H9 (cell line): Measurements from ENCODE around the gene ZSWIM8. TPM values are rescaled to one million over a fixed set of nuclear protein-coding genes. Genes with fewer than 3 reads are reported as not detected.

Source experiments
- DNase-seq: peaks from one replicate; pipeline ENCODE4 v3.0.0-alpha.2; 2017
- H2AFZ ChIP-seq: one replicate; pipeline ENCODE4 v1.6.1; 2013; ENCODE audit warnings: mild to moderate bottlenecking, low read length, control low read depth, moderate library complexity
- H2AK5ac ChIP-seq: 2 replicates; pipeline ENCODE4 v1.6.1; 2013; ENCODE audit warnings: low read length, control low read depth, mixed read lengths; ENCODE audit not compliant: insufficient read length
- H2BK120ac ChIP-seq: one replicate; pipeline ENCODE4 v1.6.1; 2013; ENCODE audit warnings: low read depth, mild to moderate bottlenecking, low read length, control low read depth, inconsistent platforms; ENCODE audit not compliant: poor library complexity, severe bottlenecking
- H2BK12ac ChIP-seq: 2 replicates; pipeline ENCODE4 v1.6.1; 2013; ENCODE audit warnings: low read length, control low read depth, mixed read lengths, low read depth; ENCODE audit not compliant: insufficient read length
- H2BK15ac ChIP-seq: 2 replicates; pipeline ENCODE4 v1.6.1; 2013; ENCODE audit warnings: low read depth, low read length, control low read depth
- H2BK20ac ChIP-seq: one replicate; pipeline ENCODE4 v1.6.1; 2013; ENCODE audit warnings: low read depth, mild to moderate bottlenecking, low read length, control low read depth, inconsistent platforms; ENCODE audit not compliant: poor library complexity, severe bottlenecking
- H2BK5ac ChIP-seq: 2 replicates; pipeline ENCODE4 v1.6.1; 2013; ENCODE audit warnings: low read length, control low read depth, mixed read lengths; ENCODE audit not compliant: insufficient read length
- H3K14ac ChIP-seq: 2 replicates; pipeline ENCODE4 v1.6.1; 2013; ENCODE audit warnings: low read length, control low read depth; ENCODE audit not compliant: insufficient read depth
- H3K18ac ChIP-seq: 2 replicates; pipeline ENCODE4 v1.6.1; 2013; ENCODE audit warnings: low read depth, mild to moderate bottlenecking, mixed read lengths, low read length, control low read depth; ENCODE audit not compliant: insufficient read length
- H3K23ac ChIP-seq: 2 replicates; pipeline ENCODE4 v1.6.1; 2013; ENCODE audit warnings: low read length, control low read depth, mixed read lengths, low read depth; ENCODE audit not compliant: insufficient read length
- H3K23me2 ChIP-seq: 2 replicates; pipeline ENCODE4 v1.6.1; 2013; ENCODE audit warnings: low read depth, mild to moderate bottlenecking, mixed read lengths, low read length, control low read depth; ENCODE audit not compliant: insufficient read length, poor library complexity, severe bottlenecking
- H3K27ac ChIP-seq: 2 replicates; pipeline ENCODE4 v1.5.1; 2013; ENCODE audit warnings: low read length, control low read depth, mixed read lengths, low read depth; ENCODE audit not compliant: insufficient read length
- H3K27me3 ChIP-seq: 2 replicates; pipeline ENCODE4 v1.6.1; 2013; ENCODE audit warnings: low read length, control low read depth, inconsistent platforms; ENCODE audit not compliant: insufficient read depth
- H3K4ac ChIP-seq: 2 replicates; pipeline ENCODE4 v1.6.1; 2013; ENCODE audit warnings: low read depth, mild to moderate bottlenecking, control low read depth, inconsistent platforms, low read length, moderate library complexity
- H3K4me1 ChIP-seq: 2 replicates; pipeline ENCODE4 v1.6.1; 2013; ENCODE audit warnings: low read length, control low read depth, inconsistent platforms; ENCODE audit not compliant: insufficient read depth
- H3K4me2 ChIP-seq: 2 replicates; pipeline ENCODE4 v1.6.1; 2013; ENCODE audit warnings: low read length, control low read depth, mixed read lengths; ENCODE audit not compliant: insufficient read length, insufficient read depth
- H3K56ac ChIP-seq: 2 replicates; pipeline ENCODE4 v1.6.1; 2013; ENCODE audit warnings: low read depth, mild to moderate bottlenecking, mixed read lengths, low read length, control low read depth; ENCODE audit not compliant: insufficient read length
- H3K79me1 ChIP-seq: 2 replicates; pipeline ENCODE4 v1.6.1; 2013; ENCODE audit warnings: low read depth, mild to moderate bottlenecking, moderate library complexity, low read length, control low read depth, inconsistent platforms; ENCODE audit not compliant: insufficient read depth, poor library complexity, severe bottlenecking
- H3K79me2 ChIP-seq: 2 replicates; pipeline ENCODE4 v1.6.1; 2013; ENCODE audit warnings: low read length, control low read depth, inconsistent platforms; ENCODE audit not compliant: insufficient read depth
- H3K9ac ChIP-seq: 2 replicates; pipeline ENCODE4 v1.6.1; 2013; ENCODE audit warnings: low read length, control low read depth, mixed read lengths; ENCODE audit not compliant: insufficient read length; ENCODE audit errors: extremely low read depth
- H3K9me3 ChIP-seq: one replicate; pipeline ENCODE4 v1.6.1; 2013; ENCODE audit warnings: low read depth, low read length, inconsistent platforms; ENCODE audit not compliant: control insufficient read depth
- H3T11ph ChIP-seq: one replicate; pipeline ENCODE4 v1.6.1; 2013; ENCODE audit warnings: mild to moderate bottlenecking, low read length, control low read depth, inconsistent platforms
- H4K20me1 ChIP-seq: one replicate; pipeline ENCODE4 v1.6.1; 2013; ENCODE audit not compliant: control insufficient read depth, insufficient read length, insufficient read depth
- H4K5ac ChIP-seq: 2 replicates; pipeline ENCODE4 v1.6.1; 2013; ENCODE audit warnings: low read depth, mild to moderate bottlenecking, mixed read lengths, low read length, control low read depth; ENCODE audit not compliant: insufficient read length
- H4K8ac ChIP-seq: replicated peaks from 2 replicates; pipeline ENCODE4 v1.6.1; 2013; ENCODE audit warnings: low read length, control low read depth, mixed read lengths, low read depth; ENCODE audit not compliant: insufficient read length
- H4K91ac ChIP-seq: 2 replicates; pipeline ENCODE4 v1.6.1; 2013; ENCODE audit warnings: low read depth, mild to moderate bottlenecking, moderate library complexity, mixed read lengths, low read length, control low read depth; ENCODE audit not compliant: insufficient read length
- H3K27ac Mint-ChIP-seq, 3 experiments: 2 replicates in 2 of 3; 3 replicates in 1 of 3; pipeline ENCODE4 v1.8.0; 2020 to 2021; ENCODE audit warnings: mixed read lengths in 3 of 3, mild to moderate bottlenecking in 1 of 3, moderate library complexity in 1 of 3
- H3K27me3 Mint-ChIP-seq: 2 replicates; pipeline ENCODE4 v1.8.0; 2021; ENCODE audit warnings: low read depth, mild to moderate bottlenecking, moderate library complexity, mixed read lengths
- H3K36me3 Mint-ChIP-seq, 3 experiments: 2 replicates in 2 of 3; 3 replicates in 1 of 3; pipeline ENCODE4 v1.8.0; 2020 to 2021; ENCODE audit warnings: low read depth in 3 of 3, mixed read lengths in 3 of 3; ENCODE audit not compliant: insufficient read depth in 1 of 3
- H3K4me1 Mint-ChIP-seq, 2 experiments: 2 replicates each; pipeline ENCODE4 v1.8.0; 2020; ENCODE audit warnings: mixed read lengths in 2 of 2
- H3K4me3 Mint-ChIP-seq, 2 experiments: 2 replicates in 1 of 2; 3 replicates in 1 of 2; pipeline ENCODE4 v1.8.0; 2020 to 2021; ENCODE audit warnings: mild to moderate bottlenecking in 2 of 2, mixed read lengths in 2 of 2, moderate library complexity in 1 of 2
- H3K9me3 Mint-ChIP-seq, 2 experiments: 2 replicates in 1 of 2; 3 replicates in 1 of 2; pipeline ENCODE4 v1.8.0; 2020; ENCODE audit warnings: mild to moderate bottlenecking in 2 of 2, mixed read lengths in 2 of 2, moderate library complexity in 1 of 2
- CTCF ChIP-seq: fragments of 200-600 bp; sonication (generic); conservative IDR thresholded peaks from 3 replicates; pipeline ENCODE4 v1.8.0; 2021; ENCODE audit warnings: antibody characterized with exemption, mild to moderate bottlenecking
- total RNA-seq: library from RNA; stranded (reverse); gene quantifications from 2 replicates; pipeline ENCODE4 v1.2.1, GENCODE V29; 2021

ZSWIM8 gene
- total RNA-seq, 1 experiment from 2014 or later: 41.0 TPM

GRCh38 chr10:73815719-73816030, 30.3 kb downstream of the ZSWIM8 start:
- Histone ChIP-seq H3K23ac (no peak overlapping the region), H2AK5ac (no peak overlapping the region), H3K18ac (no peak overlapping the region), H3K4me1 (no peaks in the 10 kb centered on the region), H3T11ph (no peak overlapping the region), H3K4ac (no peak overlapping the region), H4K91ac (no peak overlapping the region), H2BK120ac (no peak overlapping the region), H2BK15ac (no peak overlapping the region), H4K8ac (no peak overlapping the region), H3K23me2 (peaks cover 1% of the 10 kb centered on the region), H3K27ac (no peak overlapping the region), H3K56ac (no peak overlapping the region), H2BK12ac (no peak overlapping the region), H4K5ac (no peak overlapping the region), H3K79me1 (no peaks in the 10 kb centered on the region), H3K9ac (no peak overlapping the region), H4K20me1 (no peaks in the 10 kb centered on the region), H3K14ac (no peak overlapping the region), H2BK20ac (no peak overlapping the region), H3K9me3 (no peaks in the 10 kb centered on the region), H2AFZ (no peak overlapping the region), H3K27me3 (no peaks in the 10 kb centered on the region), H2BK5ac (no peak overlapping the region), H3K4me2 (no peak overlapping the region), H3K79me2 (no peaks in the 10 kb centered on the region)
- Mint-ChIP-seq H3K27ac (no peak overlapping the region), H3K9me3 (no peaks in the 10 kb centered on the region), H3K36me3 (peaks cover 20 to 46% (median 25%) of the 10 kb centered on the region in 3 experiments; a peak in 6 of 7 replicates), H3K4me1 (peaks cover 7 to 10% of the 10 kb centered on the region in 2 experiments), H3K4me3 (no peak overlapping the region), H3K27me3 (no peaks in the 10 kb centered on the region)
- DNase-seq: no peak
- no peak for TF ChIP-seq CTCF
